Thyroid gland (tissue), 4 donors: ENCODE measurements around the gene DOCK1.

Experiments
- POLR2A ChIP-seq, 2 donors: fragments of 450-650 bp; IDR thresholded peaks; one replicate each; pipeline ENCODE4 v1.6.1; 2017; ENCODE audit warnings: antibody characterized with exemption in 2 of 2, mild to moderate bottlenecking in 2 of 2, moderate library complexity in 1 of 2
- TF ChIP-seq, protein P1 (sequence below), 6 experiments: fragments of 200-600 bp in 3 of 6; fragments of 450-650 bp in 3 of 6; sonication (generic) in 3 of 6; IDR thresholded peaks; one replicate each; pipeline ENCODE4 v1.5.1; 2016 to 2019; ENCODE audit warnings: antibody characterized with exemption in 6 of 6, mild to moderate bottlenecking in 2 of 6, inconsistent platforms in 1 of 6, moderate library complexity in 1 of 6

DNA sequence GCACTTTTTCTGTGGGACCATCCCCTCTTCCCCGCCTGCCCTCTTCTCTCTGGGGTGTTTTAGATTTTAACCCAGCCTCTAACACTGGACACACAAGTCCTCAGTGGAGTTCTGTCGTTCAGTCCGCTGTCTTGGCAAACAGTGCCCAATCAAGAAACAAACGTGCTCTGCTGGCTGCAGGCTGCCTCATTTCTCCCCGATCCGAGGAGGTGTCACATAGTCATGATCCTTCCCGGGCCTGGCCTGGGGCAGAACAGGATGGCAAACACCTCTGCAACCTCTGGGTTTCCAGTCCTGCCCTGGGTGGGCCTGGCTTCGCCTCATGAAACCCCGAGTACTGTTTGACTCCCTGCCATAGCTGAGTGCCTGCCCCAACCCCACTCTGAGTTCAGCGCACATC, 402.1 kb downstream of the DOCK1 start:
- no peak for TF ChIP-seq POLR2A (IDR thresholded peaks at IDR 0.05)
- TF ChIP-seq, protein P1, sequence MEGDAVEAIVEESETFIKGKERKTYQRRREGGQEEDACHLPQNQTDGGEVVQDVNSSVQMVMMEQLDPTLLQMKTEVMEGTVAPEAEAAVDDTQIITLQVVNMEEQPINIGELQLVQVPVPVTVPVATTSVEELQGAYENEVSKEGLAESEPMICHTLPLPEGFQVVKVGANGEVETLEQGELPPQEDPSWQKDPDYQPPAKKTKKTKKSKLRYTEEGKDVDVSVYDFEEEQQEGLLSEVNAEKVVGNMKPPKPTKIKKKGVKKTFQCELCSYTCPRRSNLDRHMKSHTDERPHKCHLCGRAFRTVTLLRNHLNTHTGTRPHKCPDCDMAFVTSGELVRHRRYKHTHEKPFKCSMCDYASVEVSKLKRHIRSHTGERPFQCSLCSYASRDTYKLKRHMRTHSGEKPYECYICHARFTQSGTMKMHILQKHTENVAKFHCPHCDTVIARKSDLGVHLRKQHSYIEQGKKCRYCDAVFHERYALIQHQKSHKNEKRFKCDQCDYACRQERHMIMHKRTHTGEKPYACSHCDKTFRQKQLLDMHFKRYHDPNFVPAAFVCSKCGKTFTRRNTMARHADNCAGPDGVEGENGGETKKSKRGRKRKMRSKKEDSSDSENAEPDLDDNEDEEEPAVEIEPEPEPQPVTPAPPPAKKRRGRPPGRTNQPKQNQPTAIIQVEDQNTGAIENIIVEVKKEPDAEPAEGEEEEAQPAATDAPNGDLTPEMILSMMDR (IDR thresholded peaks at IDR 0.05): no peak
